Nephron (organoid): ENCODE measurements around the gene NNT.

Experiments
- H3K27ac Mint-ChIP-seq, 3 experiments: 2 replicates each; pipeline ENCODE4 v1.8.0; 2020; ENCODE audit warnings: mixed read lengths in 3 of 3, mild to moderate bottlenecking in 2 of 3, moderate library complexity in 1 of 3
- H3K27me3 Mint-ChIP-seq: 2 replicates; pipeline ENCODE4 v1.8.0; 2021; ENCODE audit warnings: low read depth, mild to moderate bottlenecking, moderate library complexity, mixed read lengths
- H3K36me3 Mint-ChIP-seq: 2 replicates; pipeline ENCODE4 v1.8.0; 2020; ENCODE audit warnings: low read depth, mixed read lengths
- H3K4me1 Mint-ChIP-seq: 2 replicates; pipeline ENCODE4 v1.8.0; 2020; ENCODE audit warnings: mixed read lengths
- H3K4me3 Mint-ChIP-seq, 3 experiments: 2 replicates each; pipeline ENCODE4 v1.8.0; 2020; ENCODE audit warnings: mild to moderate bottlenecking in 3 of 3, mixed read lengths in 3 of 3, moderate library complexity in 2 of 3
- H3K9me3 Mint-ChIP-seq: 2 replicates; pipeline ENCODE4 v1.8.0; 2020; ENCODE audit warnings: mixed read lengths
- TF ChIP-seq, protein P1 (sequence below), 3 experiments: fragments of 200-600 bp; sonication (generic); IDR thresholded peaks; one replicate each; pipeline ENCODE4 v1.5.0; 2021; ENCODE audit warnings: antibody characterized with exemption in 3 of 3; ENCODE audit not compliant: unreplicated experiment in 3 of 3

NNT gene

DNA sequence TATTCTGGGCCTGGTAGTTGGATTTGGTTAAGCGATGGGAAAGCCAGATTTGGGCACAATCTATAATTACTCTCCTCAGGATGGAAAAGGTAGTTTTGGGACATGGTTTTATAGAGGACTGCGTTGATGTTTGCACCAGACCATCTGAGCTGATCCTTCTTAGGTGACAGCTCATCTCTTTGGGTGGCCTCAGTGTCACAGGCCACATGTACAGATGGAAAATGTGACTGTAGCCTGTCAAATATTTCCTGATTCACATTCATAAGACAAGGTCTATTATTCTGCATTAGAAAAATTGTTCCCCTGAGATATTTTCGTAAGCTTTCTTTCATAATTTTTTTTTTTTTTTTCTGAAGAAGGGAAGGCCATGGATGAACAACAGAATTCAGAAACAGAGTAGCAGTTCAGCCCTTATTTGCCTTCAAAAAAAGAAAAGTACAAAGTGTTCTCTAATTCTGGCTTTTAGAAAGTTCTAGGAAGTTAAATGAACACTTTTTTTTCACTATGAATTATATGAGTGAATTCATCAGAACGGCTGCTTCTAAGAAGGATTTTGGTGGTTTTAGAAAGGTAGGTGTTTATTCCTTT, 81.0 kb downstream of the NNT start:
- Mint-ChIP-seq H3K27me3 (no peaks in the 10 kb centered on the region), H3K27ac (no peak overlapping the region), H3K36me3 (peaks cover 32% of the 10 kb centered on the region), H3K4me3 (no peak overlapping the region), H3K9me3 (peaks cover 3% of the 10 kb centered on the region), H3K4me1 (no peaks in the 10 kb centered on the region)
- TF ChIP-seq, protein P1, sequence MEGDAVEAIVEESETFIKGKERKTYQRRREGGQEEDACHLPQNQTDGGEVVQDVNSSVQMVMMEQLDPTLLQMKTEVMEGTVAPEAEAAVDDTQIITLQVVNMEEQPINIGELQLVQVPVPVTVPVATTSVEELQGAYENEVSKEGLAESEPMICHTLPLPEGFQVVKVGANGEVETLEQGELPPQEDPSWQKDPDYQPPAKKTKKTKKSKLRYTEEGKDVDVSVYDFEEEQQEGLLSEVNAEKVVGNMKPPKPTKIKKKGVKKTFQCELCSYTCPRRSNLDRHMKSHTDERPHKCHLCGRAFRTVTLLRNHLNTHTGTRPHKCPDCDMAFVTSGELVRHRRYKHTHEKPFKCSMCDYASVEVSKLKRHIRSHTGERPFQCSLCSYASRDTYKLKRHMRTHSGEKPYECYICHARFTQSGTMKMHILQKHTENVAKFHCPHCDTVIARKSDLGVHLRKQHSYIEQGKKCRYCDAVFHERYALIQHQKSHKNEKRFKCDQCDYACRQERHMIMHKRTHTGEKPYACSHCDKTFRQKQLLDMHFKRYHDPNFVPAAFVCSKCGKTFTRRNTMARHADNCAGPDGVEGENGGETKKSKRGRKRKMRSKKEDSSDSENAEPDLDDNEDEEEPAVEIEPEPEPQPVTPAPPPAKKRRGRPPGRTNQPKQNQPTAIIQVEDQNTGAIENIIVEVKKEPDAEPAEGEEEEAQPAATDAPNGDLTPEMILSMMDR (IDR thresholded peaks at IDR 0.05; ENCODE audit: unreplicated experiment in 3 of 3), result no peak

DNA sequence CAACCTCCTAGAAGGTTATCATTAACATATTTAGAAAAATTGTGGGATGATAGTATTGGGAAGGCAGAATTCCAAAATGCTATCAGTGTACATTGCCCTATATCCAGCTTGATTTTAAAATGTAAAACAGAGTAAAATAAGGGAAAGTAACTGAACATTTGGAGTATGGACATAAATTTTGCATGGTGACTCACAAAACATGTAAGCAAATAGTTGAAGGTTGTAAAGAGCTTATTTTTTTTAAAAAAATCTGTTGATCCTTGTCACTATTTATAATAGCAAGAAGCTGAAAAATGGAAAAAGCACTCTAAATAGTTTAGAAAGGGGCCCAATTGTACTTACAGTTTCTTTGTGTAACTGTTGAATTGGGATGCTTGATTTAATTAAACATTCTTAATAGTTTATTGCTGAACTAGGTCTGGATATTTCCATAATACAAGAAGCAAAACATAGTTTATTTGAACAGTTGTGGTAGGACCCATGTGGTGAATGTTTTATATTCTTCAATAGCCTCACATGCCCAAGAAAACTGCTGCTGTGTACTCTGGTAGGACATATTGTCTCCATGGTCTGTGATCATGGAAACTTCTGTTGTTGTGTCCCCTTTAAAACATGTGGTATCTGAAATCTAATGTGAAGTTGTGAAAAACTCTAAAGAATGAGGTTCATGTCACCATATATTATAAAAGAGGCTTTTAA, 82.4 kb downstream of the NNT start:
- Mint-ChIP-seq H3K4me3 (no peak overlapping the region), H3K27ac (no peak overlapping the region), H3K9me3 (peaks cover 3% of the 10 kb centered on the region), H3K27me3 (no peaks in the 10 kb centered on the region), H3K4me1 (no peaks in the 10 kb centered on the region), H3K36me3 (peaks cover 46% of the 10 kb centered on the region)
- TF ChIP-seq, protein P1 (IDR thresholded peaks at IDR 0.05; ENCODE audit: unreplicated experiment in 3 of 3), result no peak

- no peaks in the 10 kb centered on the region for H3K27me3 Mint-ChIP-seq
- H3K4me3 Mint-ChIP-seq, result no peak overlapping the region
- TF ChIP-seq, protein P1 (IDR thresholded peaks at IDR 0.05; ENCODE audit: unreplicated experiment in 3 of 3), result no peak
- no peaks in the 10 kb centered on the region for H3K4me1 Mint-ChIP-seq
- H3K36me3 Mint-ChIP-seq, result peaks cover 49% of the 10 kb centered on the region
- no peak overlapping the region for H3K27ac Mint-ChIP-seq
- peaks cover 3% of the 10 kb centered on the region for H3K9me3 Mint-ChIP-seq
Observed at GRCh38 chr5:43687275-43687674, 84.3 kb downstream of the NNT start.

GRCh38 chr5:43691275-43691674, 88.3 kb downstream of the NNT start:
- Mint-ChIP-seq H3K27ac (no peak overlapping the region), H3K27me3 (no peaks in the 10 kb centered on the region), H3K36me3 (peaks cover 74% of the 10 kb centered on the region), H3K4me3 (no peak overlapping the region), H3K4me1 (peaks cover 5% of the 10 kb centered on the region), H3K9me3 (peaks cover 25% of the 10 kb centered on the region)
- TF ChIP-seq, protein P1 (IDR thresholded peaks at IDR 0.05; ENCODE audit: unreplicated experiment in 3 of 3), result no peak

- Mint-ChIP-seq H3K4me1 (peaks cover 5% of the 10 kb centered on the region), H3K4me3 (no peak overlapping the region), H3K36me3 (peaks cover 72% of the 10 kb centered on the region), H3K27me3 (no peaks in the 10 kb centered on the region), H3K9me3 (peaks cover 25% of the 10 kb centered on the region), H3K27ac (no peak overlapping the region)
- TF ChIP-seq, protein P1 (IDR thresholded peaks at IDR 0.05; ENCODE audit: unreplicated experiment in 3 of 3), result no peak
Observed at GRCh38 chr5:43691893-43692292, 88.9 kb downstream of the NNT start.

GRCh38 chr5:43693411-43693810, 90.4 kb downstream of the NNT start:
- Mint-ChIP-seq H3K9me3 (peaks cover 22% of the 10 kb centered on the region), H3K27me3 (no peaks in the 10 kb centered on the region), H3K36me3 (peaks cover 76% of the 10 kb centered on the region), H3K4me3 (no peak overlapping the region), H3K4me1 (peaks cover 5% of the 10 kb centered on the region), H3K27ac (no peak overlapping the region)
- TF ChIP-seq, protein P1 (IDR thresholded peaks at IDR 0.05; ENCODE audit: unreplicated experiment in 3 of 3), result no peak
